ENCODE data around the gene BSN.

Gene BSN

DNA sequence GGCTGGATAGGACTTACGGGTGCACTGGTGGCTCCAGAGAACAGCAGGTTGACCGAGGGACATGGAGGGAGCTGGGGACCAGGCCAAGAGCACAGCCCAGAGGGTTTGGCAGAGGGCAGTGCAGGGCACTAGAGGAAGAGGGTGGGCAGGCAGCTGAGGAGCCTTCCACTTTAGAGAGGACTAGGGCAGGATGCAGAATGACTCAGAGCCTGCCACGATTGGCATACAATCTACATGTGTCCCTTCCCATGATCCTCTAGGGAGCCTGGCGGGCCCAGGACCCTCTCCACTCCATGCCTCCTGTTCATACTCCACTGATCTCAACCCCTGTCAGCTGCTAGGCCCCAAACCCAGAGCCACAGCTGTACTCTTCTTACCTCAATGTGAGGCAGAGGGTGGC lies 105.5 kb downstream of the BSN start:
- no peak overlapping the region for H3K4me3 ChIP-seq (ENCODE audit: control insufficient read depth, low read depth, low read length)
- TF ChIP-seq, protein P1, sequence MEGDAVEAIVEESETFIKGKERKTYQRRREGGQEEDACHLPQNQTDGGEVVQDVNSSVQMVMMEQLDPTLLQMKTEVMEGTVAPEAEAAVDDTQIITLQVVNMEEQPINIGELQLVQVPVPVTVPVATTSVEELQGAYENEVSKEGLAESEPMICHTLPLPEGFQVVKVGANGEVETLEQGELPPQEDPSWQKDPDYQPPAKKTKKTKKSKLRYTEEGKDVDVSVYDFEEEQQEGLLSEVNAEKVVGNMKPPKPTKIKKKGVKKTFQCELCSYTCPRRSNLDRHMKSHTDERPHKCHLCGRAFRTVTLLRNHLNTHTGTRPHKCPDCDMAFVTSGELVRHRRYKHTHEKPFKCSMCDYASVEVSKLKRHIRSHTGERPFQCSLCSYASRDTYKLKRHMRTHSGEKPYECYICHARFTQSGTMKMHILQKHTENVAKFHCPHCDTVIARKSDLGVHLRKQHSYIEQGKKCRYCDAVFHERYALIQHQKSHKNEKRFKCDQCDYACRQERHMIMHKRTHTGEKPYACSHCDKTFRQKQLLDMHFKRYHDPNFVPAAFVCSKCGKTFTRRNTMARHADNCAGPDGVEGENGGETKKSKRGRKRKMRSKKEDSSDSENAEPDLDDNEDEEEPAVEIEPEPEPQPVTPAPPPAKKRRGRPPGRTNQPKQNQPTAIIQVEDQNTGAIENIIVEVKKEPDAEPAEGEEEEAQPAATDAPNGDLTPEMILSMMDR (conservative IDR thresholded peaks at IDR 0.05; ENCODE audit: control insufficient read depth, insufficient read depth, low read depth, low read length), result no peak
- no peak for DNase-seq (ENCODE audit: low read depth)

DNA sequence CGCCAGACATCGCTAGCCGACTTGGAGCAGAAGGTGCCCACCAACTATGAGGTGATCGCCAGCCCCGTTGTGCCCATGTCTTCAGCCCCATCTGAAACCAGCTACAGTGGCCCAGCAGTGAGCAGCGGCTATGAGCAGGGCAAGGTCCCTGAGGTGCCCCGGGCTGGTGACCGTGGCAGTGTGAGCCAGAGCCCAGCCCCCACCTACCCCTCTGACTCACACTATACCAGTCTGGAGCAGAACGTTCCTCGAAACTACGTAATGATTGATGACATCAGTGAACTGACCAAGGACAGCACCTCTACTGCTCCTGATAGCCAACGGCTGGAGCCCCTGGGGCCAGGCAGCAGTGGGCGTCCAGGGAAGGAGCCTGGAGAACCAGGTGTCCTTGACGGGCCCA lies 107.0 kb downstream of the BSN start:
- DNase-seq (ENCODE audit: low read depth), result no peak
- no peak overlapping the region for H3K4me3 ChIP-seq (ENCODE audit: control insufficient read depth, low read depth, low read length)
- TF ChIP-seq, protein P1 (conservative IDR thresholded peaks at IDR 0.05; ENCODE audit: control insufficient read depth, insufficient read depth, low read depth, low read length), result no peak

DNA sequence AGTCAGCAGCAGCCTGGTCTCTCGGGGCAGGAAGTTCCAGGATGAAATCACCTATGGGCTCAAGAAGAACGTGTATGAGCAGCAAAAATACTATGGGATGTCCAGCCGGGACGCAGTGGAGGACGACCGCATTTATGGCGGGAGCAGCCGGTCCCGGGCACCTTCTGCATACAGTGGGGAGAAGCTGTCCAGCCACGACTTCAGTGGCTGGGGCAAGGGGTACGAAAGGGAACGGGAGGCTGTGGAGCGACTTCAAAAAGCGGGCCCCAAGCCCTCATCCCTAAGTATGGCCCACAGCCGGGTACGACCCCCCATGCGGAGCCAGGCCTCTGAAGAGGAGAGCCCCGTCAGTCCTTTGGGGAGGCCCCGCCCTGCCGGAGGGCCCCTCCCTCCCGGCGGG lies 107.7 kb downstream of the BSN start:
- TF ChIP-seq, protein P1 (conservative IDR thresholded peaks at IDR 0.05; ENCODE audit: control insufficient read depth, insufficient read depth, low read depth, low read length), result no peak

DNA sequence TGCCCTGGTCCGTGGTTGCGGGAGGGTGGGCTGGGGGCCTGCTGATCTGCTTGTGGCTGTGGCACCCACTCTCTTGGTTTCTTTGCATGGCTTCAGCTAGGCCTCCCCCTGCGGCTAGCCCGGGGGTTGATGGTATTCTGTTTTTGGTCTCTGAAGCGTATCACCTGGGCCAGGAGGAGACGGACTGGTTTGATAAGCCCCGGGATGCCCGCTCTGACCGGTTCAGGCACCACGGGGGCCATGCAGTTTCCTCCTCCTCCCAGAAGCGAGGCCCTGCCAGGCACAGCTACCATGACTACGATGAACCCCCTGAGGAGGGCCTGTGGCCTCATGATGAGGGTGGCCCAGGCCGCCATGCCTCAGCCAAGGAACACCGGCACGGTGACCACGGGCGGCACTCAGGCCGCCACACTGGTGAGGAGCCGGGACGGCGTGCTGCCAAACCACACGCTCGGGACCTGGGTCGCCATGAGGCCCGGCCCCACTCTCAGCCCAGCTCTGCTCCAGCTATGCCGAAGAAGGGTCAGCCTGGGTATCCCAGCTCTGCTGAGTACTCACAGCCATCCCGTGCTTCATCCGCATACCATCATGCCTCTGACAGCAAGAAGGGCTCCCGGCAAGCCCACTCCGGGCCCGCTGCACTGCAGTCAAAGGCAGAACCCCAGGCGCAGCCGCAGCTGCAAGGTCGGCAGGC lies 108.6 kb downstream of the BSN start:
- no peak for DNase-seq (ENCODE audit: low read depth)
- no peak overlapping the region for H3K4me3 ChIP-seq (ENCODE audit: control insufficient read depth, low read depth, low read length)
- TF ChIP-seq, protein P1 (conservative IDR thresholded peaks at IDR 0.05; ENCODE audit: control insufficient read depth, insufficient read depth, low read depth, low read length), result no peak

More for the DNA sequence above, 107.7 kb downstream of the BSN start:
- no peak for DNase-seq (ENCODE audit: low read depth)
- H3K4me3 ChIP-seq (ENCODE audit: control insufficient read depth, low read depth, low read length), result no peak overlapping the region

DNA sequence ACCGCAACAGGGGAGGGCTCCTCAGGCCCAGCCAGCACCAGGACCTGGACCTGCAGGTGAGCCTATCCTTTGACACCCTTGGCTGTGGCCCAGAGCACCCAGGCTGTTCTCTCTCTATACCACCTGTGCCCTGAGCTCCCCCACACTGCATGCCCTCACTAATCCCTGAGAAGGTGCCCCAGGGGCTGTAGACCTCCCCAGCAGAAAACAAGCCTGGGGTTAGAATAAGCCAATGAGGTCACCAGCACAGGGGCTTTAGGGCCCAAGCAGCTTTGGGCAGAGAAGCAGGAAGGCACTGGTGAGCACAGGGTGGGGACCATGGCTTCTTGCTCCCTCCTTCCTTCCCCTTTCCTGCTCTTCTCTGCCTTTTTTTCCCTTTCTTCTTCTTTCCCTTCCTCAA lies 109.6 kb downstream of the BSN start:
- no peak for DNase-seq (ENCODE audit: low read depth)
- TF ChIP-seq, protein P1 (conservative IDR thresholded peaks at IDR 0.05; ENCODE audit: control insufficient read depth, insufficient read depth, low read depth, low read length), result no peak
- no peak overlapping the region for H3K4me3 ChIP-seq (ENCODE audit: control insufficient read depth, low read depth, low read length)

DNA sequence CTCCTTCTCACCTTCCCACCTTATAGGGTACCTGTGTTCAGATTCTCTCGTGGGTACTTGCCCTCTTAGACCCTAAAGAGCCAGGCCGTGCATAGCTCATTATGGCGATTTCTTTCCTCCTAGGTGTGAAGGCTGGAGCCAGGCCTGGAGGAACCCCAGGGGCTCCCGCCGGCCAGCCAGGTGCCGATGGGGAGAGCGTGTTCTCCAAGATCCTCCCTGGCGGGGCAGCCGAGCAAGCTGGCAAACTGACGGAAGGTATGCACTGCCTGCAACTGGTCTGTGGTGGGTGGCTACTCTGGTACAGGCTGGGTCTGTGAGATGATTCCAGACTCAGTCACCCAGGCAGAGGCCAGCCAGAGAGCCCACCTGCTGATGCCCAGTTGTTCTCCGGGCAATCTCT lies 110.0 kb downstream of the BSN start:
- no peak overlapping the region for H3K4me3 ChIP-seq (ENCODE audit: control insufficient read depth, low read depth, low read length)
- DNase-seq (ENCODE audit: low read depth), result no peak
- TF ChIP-seq, protein P1 (conservative IDR thresholded peaks at IDR 0.05; ENCODE audit: control insufficient read depth, insufficient read depth, low read depth, low read length), result no peak

Data from fibroblast of mammary gland (primary cell).